ENCODE results near the gene ZFAND5.

- TF ChIP-seq CTCF (IDR thresholded peaks at IDR 0.05; ENCODE audit: poor library complexity, severe bottlenecking), result no peak
- no peak for TF ChIP-seq RAD21 (conservative IDR thresholded peaks at IDR 0.05)
- no peak for TF ChIP-seq POLR2AphosphoS5 (IDR thresholded peaks at IDR 0.05)
- TF ChIP-seq TAF1 (IDR thresholded peaks at IDR 0.05; ENCODE audit: low read depth), result no peak
- no peak for TF ChIP-seq REST (IDR thresholded peaks at IDR 0.05; ENCODE audit: borderline replicate concordance)
- TF ChIP-seq EZH2 (IDR thresholded peaks at IDR 0.05; ENCODE audit: borderline replicate concordance, insufficient read depth, low read length, poor library complexity, severe bottlenecking), result no peak
- no peak for TF ChIP-seq MXI1 (conservative IDR thresholded peaks at IDR 0.05; ENCODE audit: poor library complexity, severe bottlenecking)
- TF ChIP-seq EP300 (conservative IDR thresholded peaks at IDR 0.05; ENCODE audit: poor library complexity, severe bottlenecking), result no peak
- TF ChIP-seq SMC3 (conservative IDR thresholded peaks at IDR 0.05; ENCODE audit: poor library complexity), result no peak
These were observed 12.0 kb upstream of the ZFAND5 start for GRCh38 chr9:72377041-72377440.

All from neural cell (in vitro differentiated cells).